GM18951 (cell line): Measurements from ENCODE around the gene FAM89A.
"Not testable (repeated sequence)": the region's sequence is repeated elsewhere in the genome, so short reads cannot be mapped to it uniquely, and the experiment has no call there.

Experiments used
- POLR2A ChIP-seq: IDR thresholded peaks from 4 replicates; pipeline ENCODE4 v1.6.1; 2011; ENCODE audit warnings: mild to moderate bottlenecking; ENCODE audit not compliant: insufficient read length, insufficient read depth; ENCODE audit errors: extremely low read depth
- in situ Hi-C: fragments of 300-500 bp; cut with MboI; formaldehyde crosslinking; loops from one replicate; pipeline ENCODE4 v1.12.0; 2022; ENCODE audit warnings: low sequenced_read_pairs, mixed read lengths, inconsistent platforms; ENCODE audit not compliant: unreplicated experiment

Gene FAM89A

GRCh38 chr1:231046730-231047395 lies 6.8 kb upstream of the FAM89A start:
- in situ Hi-C loops, result no loop called here

DNA sequence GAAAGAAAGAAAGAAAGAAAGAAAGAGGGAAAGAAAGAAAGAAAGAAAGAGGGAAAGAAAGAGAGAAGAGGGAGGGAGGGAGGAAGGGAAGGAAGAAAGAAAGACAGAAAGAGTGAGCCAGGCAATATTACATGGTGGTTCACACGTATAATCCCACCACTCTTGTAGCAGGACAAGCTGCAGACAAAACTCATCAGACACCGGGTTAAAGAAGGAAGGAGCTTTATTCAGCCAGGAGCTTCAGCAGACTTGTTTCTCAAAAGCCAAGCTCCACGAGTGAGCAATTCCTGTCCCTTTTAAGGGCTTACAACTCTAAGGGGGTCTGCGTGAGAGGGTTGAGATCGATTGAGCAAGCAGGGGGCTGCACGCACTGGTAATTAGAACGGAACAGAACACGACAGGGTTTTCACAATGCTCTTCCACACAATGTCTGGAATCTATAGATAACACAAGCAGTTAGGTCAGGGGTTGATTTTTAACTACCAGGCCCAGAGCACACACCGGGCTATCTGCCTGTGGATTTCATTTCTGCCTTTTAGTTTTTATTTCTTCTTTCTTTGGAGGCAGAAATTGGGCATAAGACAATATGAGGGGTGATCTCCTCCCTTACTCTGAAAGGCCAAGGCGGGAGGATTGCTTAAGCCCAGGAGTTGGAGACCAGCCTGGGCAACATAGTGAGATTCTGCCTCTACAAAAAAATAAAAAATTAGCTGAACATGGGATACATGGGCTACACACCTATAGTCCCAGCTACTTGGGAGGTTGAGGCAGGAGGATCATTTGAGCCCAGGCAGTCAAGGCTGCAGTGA lies 6.1 kb upstream of the FAM89A start:
- in situ Hi-C loops, result not testable (repeated sequence)

More at GRCh38 chr1:231046730-231047395, 6.8 kb upstream of the FAM89A start:
- no peak for TF ChIP-seq POLR2A

DNA sequence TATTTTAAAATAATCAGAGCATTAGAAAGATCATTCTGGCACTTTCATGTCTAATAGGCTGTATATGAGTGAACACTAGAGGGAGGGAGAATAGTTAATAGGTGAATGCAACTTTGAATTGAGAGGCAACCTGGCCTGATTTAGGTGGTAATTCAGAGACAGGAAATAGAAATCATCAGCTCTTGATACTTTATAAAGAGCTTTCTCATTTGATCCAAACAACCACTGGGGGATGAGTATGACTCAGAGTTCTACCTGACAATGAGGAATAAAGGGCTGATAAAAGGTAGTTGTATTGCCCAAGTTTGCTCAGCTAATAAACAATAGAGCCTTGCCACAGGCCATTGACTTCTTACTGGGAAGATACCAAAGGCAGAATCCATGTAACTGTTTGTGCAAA lies 5.2 kb upstream of the FAM89A start:
- in situ Hi-C loops, result no loop called here
- TF ChIP-seq POLR2A, result no peak

DNA sequence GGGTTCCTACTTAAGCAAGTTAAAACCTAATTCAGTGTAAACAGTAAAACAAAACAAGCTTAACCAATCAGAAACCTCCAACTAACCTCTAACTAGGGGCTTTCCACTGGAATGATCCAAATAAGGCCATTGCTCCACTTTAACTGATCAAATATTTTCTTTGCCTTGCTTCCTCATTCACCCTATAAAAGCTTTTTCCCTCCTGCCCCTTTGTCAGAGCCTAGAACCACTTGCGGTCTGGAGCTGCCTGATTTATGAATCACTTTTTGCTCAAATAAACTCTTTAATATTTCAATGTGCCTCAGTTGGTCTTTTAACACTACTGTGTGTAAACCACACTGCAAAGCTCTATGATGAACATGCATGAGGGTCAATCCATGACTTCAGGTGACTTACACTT lies 4.5 kb upstream of the FAM89A start:
- in situ Hi-C loops, result no loop called here
- no peak for TF ChIP-seq POLR2A

DNA sequence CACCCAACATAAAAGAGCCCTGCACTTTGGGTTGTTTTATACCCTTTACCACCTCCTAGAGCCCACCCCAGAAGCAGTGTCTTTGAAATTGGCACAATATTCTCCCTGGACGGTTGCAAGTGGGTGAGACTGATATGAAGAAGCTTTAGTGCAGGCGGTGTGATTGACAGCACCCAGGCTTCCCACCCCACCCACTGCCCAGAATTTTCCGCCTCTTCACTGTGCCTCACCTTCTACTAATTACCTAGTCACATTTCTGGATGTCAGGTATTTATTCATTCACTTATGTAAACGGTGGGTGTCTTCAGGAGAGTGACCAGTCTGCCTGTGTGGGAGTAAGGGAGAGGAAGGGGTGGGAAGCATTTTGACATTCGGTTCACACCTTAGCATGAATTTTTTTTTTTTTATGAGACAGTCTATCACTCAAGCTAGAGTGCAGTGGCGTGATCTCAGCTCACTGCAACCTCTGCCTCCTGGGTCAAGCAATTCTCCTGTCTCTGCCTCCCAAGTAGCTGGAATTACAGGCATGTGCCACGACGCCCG lies 1.7 kb upstream of the FAM89A start:
- in situ Hi-C loops, result no loop called here
- no peak for TF ChIP-seq POLR2A

DNA sequence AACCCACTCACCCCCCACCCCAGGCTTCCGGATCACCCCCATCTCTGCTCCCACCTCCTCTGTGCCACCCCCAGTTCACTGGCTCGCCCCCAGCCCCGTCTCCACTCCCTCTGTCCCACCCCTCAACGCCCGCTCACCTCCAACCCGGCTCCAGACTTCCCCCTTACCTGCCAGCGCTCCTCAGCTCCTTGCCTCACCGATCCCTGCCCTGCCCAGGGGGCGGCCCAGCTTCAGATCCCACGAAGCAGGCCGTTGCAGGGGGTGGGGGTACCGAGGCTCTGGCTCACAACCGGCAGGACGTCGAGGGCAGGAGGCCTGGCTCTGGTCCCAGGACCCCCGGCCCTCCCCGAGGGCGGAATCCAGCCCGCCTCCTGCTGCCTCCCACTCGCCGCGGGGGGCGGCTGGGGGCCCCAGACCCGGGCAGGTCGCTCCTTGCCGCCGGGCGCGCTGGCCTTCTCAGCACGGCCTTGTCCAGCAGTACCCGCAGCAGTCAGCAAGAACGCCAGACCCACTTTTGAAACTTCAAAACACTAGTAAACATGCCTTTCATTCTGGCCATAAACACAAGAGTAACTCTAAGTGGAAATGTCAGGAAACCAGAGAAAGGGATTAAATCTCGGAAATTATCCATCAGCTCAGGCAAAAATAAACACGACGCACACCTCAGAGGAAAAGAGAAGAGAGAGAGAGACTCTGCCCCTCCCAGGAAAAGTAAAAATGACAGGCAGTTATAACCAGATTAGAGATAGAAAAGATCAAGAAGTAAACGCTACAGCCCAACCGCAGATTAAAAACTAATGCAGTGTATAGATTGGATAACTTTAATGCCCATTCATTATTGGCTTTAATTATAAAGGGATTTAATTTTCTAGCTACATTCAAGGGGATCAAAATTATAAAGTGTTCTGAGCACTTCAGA lies 1.0 kb upstream of the FAM89A start:
- TF ChIP-seq POLR2A, result no peak
- in situ Hi-C loops, result no loop called here

DNA sequence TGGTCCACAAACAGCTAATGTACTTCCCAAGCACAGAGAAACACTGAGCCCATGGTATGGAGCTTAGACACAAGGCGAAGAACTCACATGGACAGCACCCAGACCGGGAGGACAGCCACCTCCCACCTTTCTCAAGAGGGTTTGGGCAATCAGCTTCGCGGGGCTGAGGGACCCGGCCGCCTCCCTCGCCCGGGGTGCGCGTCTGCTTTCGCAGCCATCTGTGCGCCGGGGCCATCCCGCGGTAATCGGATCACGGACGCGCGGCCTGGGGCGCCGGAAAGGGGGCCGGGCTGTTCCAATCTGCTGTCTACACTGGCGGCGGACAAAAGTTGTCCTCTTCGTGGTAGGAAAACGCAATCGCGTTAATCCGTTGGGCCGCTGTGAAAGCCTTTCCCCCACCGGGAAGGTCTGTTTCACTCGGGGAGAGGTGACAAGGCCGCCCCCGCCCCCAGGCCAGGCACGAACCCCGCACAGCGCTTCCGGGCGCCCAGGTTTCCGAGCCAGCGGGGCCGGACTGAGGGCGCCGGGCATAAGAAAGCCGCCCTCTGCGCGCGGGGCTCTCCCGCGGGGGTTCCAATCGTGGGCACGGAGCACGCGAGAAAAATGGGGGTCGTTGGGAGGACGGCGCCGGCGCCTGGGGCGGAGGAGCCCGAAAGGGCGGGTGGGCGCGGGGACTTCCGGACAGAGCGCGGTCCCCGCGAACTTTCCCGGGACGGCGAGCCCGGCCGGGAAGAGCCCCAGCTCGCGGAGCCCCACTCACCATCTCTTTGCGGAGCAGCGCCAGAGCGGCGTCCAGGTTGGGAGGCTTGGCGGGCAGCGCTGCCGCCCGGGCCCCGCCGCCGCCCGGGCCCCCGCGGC lies 664 bp downstream of the FAM89A start:
- no peak for TF ChIP-seq POLR2A
- in situ Hi-C loops, result no loop called here

GRCh38 chr1:231037585-231038517 lies 2.2 kb downstream of the FAM89A start:
- TF ChIP-seq POLR2A, result no peak
- in situ Hi-C loops, result no loop called here

- TF ChIP-seq POLR2A, result no peak
- in situ Hi-C loops, result no loop called here
Measured at GRCh38 chr1:231036416-231036815, 3.6 kb downstream of the FAM89A start.

DNA sequence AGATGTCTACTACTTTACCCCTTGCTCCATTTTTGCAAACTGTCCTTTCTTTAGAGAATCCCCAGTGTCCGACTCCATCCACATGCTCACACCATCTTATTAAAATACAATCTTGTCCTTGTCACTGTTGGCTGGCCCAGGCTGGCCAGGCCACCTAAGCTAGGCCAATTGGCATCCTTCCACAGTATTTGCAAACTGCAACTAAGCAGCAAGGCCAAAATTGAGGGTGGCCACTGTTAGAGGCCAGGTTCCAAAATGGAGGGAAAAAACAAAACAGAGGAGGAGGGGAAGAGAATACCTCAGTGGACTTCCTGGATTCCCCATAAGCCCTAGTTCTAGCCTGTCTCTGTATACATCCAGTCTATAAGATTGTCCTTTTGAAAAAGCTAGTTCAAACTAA lies 4.3 kb downstream of the FAM89A start:
- no peak for TF ChIP-seq POLR2A
- in situ Hi-C loops, result no loop called here

GRCh38 chr1:231032963-231033362 lies 7.1 kb downstream of the FAM89A start:
- in situ Hi-C loops, result no loop called here
- TF ChIP-seq POLR2A, result no peak
